ENCODE measurements around the gene EBLN1.

Gene EBLN1

DNA sequence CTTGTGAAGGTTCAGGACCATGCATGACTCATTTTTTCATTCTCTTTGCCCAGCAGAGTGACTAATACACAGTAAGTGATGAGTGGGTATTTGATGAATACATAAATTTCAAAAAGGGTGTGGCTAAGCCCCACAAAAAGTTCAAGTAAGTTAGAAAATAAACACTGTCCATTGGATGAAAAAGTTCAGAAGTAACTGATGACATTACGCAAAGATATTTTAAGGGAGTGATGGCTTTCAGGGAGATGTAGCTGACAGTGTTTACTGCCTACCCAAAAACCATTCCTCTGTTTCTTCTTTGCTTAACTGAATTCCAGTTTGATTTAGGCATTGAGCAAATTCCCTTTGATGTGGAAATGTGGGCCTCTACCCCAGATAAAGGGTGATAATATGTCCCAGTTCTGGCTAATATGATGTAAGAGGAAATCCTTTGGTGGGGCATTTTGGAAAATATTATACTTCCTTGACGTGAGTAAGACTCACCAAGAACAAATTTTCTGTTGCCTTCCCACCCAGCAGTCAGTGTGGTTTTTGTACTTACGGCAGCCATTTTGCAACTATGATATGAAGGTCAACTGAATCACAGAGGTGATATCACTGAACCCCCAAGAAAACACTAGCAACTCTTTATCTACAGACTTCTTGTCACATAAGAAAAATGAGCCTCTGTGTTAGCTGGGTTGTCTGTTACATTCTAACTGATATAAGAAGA is 29.0 kb upstream of the EBLN1 start:
- CTCF ChIA-PET: no interaction called here
- POLR2A ChIA-PET: no interaction called here

DNA sequence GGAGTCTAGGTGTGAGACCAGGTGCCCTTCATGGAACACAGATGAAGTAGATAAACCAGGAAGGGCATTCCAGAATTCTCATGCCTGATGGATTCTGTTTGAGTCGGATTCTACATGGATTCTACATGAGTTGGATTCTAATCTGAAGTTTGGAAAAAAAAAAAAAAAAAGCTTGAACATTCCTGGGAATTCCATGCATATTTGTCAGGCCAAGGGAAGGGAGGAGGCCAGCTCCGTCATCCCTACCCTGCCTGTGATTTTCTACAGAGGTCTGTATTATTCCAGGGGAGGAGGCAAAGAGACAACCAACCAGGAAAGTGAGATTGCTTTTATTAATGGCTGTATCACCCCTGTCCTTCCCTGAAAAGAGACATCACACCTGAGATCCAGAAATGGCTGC is 27.8 kb upstream of the EBLN1 start:
- CTCF ChIA-PET: interaction anchor here (0.7 kb wide), 1 partner anchor 16 kb away, joined by 3 read pairs; no protein-coding TSS in a partner anchor
- POLR2A ChIA-PET: no interaction called here
- no peak for DNase-seq (ENCODE audit: low read depth, low spot score)
- TF ChIP-seq, protein P1, sequence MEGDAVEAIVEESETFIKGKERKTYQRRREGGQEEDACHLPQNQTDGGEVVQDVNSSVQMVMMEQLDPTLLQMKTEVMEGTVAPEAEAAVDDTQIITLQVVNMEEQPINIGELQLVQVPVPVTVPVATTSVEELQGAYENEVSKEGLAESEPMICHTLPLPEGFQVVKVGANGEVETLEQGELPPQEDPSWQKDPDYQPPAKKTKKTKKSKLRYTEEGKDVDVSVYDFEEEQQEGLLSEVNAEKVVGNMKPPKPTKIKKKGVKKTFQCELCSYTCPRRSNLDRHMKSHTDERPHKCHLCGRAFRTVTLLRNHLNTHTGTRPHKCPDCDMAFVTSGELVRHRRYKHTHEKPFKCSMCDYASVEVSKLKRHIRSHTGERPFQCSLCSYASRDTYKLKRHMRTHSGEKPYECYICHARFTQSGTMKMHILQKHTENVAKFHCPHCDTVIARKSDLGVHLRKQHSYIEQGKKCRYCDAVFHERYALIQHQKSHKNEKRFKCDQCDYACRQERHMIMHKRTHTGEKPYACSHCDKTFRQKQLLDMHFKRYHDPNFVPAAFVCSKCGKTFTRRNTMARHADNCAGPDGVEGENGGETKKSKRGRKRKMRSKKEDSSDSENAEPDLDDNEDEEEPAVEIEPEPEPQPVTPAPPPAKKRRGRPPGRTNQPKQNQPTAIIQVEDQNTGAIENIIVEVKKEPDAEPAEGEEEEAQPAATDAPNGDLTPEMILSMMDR (IDR thresholded peaks at IDR 0.05; ENCODE audit: insufficient read depth, low read length, missing control alignments): no peak
- no peak overlapping the region for H3K4me3 ChIP-seq (ENCODE audit: low read depth, low read length)

More for the DNA sequence above, 29.0 kb upstream of the EBLN1 start:
- H3K4me3 ChIP-seq (ENCODE audit: low read depth, low read length): no peak overlapping the region
- TF ChIP-seq, protein P1 (IDR thresholded peaks at IDR 0.05; ENCODE audit: insufficient read depth, low read length, missing control alignments): no peak
- DNase-seq (ENCODE audit: low read depth, low spot score): no peak

DNA sequence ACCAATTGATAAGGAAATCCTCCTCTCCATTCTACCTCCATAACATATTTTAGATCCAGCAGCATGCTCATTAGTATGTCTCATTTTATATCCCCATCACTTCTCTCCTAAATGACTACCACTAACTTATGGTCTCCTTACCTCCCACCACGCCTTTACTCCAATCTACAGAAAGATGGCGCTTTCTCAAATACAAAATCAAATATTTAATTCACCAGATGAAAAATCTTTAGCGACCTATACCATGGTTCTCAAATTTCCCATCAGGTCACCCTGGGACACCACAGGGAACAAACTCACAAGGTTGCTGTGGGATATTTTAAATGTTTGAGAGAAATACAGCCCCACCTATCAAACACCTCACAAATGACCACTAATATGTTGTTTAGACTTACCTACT is 27.0 kb upstream of the EBLN1 start:
- H3K4me3 ChIP-seq (ENCODE audit: low read depth, low read length): no peak overlapping the region
- ChIA-PET POLR2A (no interaction called here), CTCF (no interaction called here)
- TF ChIP-seq, protein P1 (IDR thresholded peaks at IDR 0.05; ENCODE audit: insufficient read depth, low read length, missing control alignments): no peak
- no peak for DNase-seq (ENCODE audit: low read depth, low spot score)

DNA sequence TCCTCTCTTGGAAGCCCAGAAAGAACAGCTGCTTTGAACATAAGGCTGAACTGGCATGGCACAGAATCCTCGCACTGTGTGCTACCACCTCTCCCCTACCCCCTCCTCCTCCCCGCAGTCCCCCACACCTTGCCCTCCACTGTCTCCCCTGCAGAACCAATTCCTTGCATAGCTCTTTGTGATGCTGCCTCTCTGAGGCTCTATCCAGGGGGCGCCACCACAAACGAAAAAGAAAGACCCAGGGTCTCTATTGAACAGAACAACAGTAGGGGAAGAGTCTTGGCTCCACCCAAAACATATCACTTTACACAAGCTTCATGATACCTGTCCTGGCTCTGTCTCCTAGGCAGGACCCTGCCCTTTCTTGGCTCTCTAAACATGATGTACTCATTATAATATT is 26.2 kb upstream of the EBLN1 start:
- ChIA-PET POLR2A (no interaction called here), CTCF (interaction anchor here (0.7 to 2.3 kb wide), 2 partner anchors 12 to 15 kb away, joined by 4 to 7 read pairs; no protein-coding TSS in a partner anchor)
- TF ChIP-seq, protein P1 (IDR thresholded peaks at IDR 0.05; ENCODE audit: insufficient read depth, low read length, missing control alignments): no peak
- no peak for DNase-seq (ENCODE audit: low read depth, low spot score)
- no peak overlapping the region for H3K4me3 ChIP-seq (ENCODE audit: low read depth, low read length)

DNA sequence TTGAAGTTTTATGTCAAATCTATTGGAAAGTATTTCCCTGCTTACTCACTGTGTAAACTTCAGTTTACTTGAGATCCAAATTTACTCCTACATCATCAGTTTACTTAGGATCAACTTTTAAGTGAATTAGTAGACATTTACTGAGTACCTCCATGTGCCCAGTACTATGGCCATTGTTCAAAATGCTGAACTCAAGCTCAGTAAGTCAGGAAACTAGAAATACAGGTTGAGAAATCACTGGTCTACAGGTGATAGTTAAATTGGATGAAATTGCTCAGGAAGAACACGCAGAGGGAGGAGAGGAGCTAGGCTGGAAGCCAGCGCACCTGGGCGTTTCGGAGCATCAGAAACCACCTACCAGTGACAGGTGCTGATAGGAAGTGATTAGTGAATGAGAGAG is 25.5 kb upstream of the EBLN1 start:
- TF ChIP-seq, protein P1 (IDR thresholded peaks at IDR 0.05; ENCODE audit: insufficient read depth, low read length, missing control alignments): no peak
- ChIA-PET CTCF (interaction anchor here (0.7 to 2.3 kb wide), 2 partner anchors 11 to 14 kb away, joined by 4 to 7 read pairs; no protein-coding TSS in a partner anchor), POLR2A (no interaction called here)
- no peak for DNase-seq (ENCODE audit: low read depth, low spot score)
- no peak overlapping the region for H3K4me3 ChIP-seq (ENCODE audit: low read depth, low read length)

DNA sequence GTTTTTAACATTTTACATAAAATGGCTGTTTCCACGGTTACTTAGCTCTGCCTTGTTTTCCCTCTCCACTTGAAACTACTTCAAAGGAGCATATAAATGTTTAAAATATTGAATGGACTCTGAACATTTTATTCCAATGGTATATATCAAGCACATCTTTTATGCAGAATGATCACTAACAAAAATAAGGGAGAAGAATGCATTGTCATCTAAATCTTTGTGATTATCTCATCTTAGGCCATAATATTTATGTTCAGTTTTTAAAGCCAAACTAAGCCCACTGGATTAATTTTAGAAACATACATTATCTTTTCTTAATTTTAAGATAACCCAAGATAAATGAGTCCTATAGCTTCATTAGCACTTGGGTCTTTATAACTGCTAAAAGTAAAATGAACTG is 13.4 kb upstream of the EBLN1 start:
- TF ChIP-seq, protein P1 (IDR thresholded peaks at IDR 0.05; ENCODE audit: insufficient read depth, low read length, missing control alignments): no peak

More for the DNA sequence above, 13.4 kb upstream of the EBLN1 start:
- ChIA-PET POLR2A (no interaction called here), CTCF (no interaction called here)
- H3K4me3 ChIP-seq (ENCODE audit: low read depth, low read length): no peak overlapping the region
- no peak for DNase-seq (ENCODE audit: low read depth, low spot score)
